Endometrial microvascular endothelial cells (primary cell): ENCODE measurements around the gene FOXO3B. TPM values are rescaled to one million over a fixed set of nuclear protein-coding genes. Genes with fewer than 3 reads are reported as not detected.
"Not testable (repeated sequence)": the region's sequence is repeated elsewhere in the genome, so short reads cannot be mapped to it uniquely, and the experiment has no call there.

ENCODE experiments used
- in situ Hi-C: cut with HindIII; loops from 2 replicates; pipeline ENCODE4 v1.10.0; 2017; ENCODE audit warnings: low sequenced_read_pairs, low pct_unique_long_range_greater_than_20kb; ENCODE audit errors: inconsistent ontology term
- total RNA-seq: library from RNA; depleted of rRNA; stranded (reverse); fragments of >200 nt; gene quantifications from one replicate; pipeline ENCODE4 v1.2.3, GENCODE V29; 2015; ENCODE audit errors: inconsistent ontology term

FOXO3B gene
- total RNA-seq, 1 donor from 2014 or later = 2.3 TPM

- in situ Hi-C loops = not testable (repeated sequence)
These were observed 15.8 kb downstream of the FOXO3B start for GRCh38 chr17:18666326-18666725.

- in situ Hi-C loops = not testable (repeated sequence)
These were observed 20.0 kb downstream of the FOXO3B start for GRCh38 chr17:18661924-18662624.

- in situ Hi-C loops = not testable (repeated sequence)
These were observed 32.0 kb downstream of the FOXO3B start for GRCh38 chr17:18650094-18650493.

- in situ Hi-C loops = not testable (repeated sequence)
These were observed 37.8 kb downstream of the FOXO3B start, which contains the start of gene TBC1D28 for GRCh38 chr17:18644291-18644690. Gene TBC1D28 (minus strand): TSS chr17:18644391. CDS start chr17:18641352, 3,039 bp downstream.

GRCh38 chr17:18643124-18643523 lies 39.0 kb downstream of the FOXO3B start:
- in situ Hi-C loops = not testable (repeated sequence)

- in situ Hi-C loops = not testable (repeated sequence)
These were observed 43.8 kb downstream of the FOXO3B start for GRCh38 chr17:18638357-18638756.

- in situ Hi-C loops = not testable (repeated sequence)
These were observed 45.9 kb downstream of the FOXO3B start for GRCh38 chr17:18636237-18636636.

GRCh38 chr17:18635773-18636172 lies 46.3 kb downstream of the FOXO3B start:
- in situ Hi-C loops = not testable (repeated sequence)

- in situ Hi-C loops = not testable (repeated sequence)
These were observed 47.4 kb downstream of the FOXO3B start for GRCh38 chr17:18634550-18635263.

Other genes with a start within 250 kb of the FOXO3B start
- gene LGALS9C, start 205.5 kb downstream of the FOXO3B start, total RNA-seq = not detected
- gene TBC1D28, start 37.9 kb downstream of the FOXO3B start, total RNA-seq = not detected
- gene FBXW10, start 61.7 kb upstream of the FOXO3B start, total RNA-seq = not detected
- gene TVP23B, start 98.9 kb upstream of the FOXO3B start, total RNA-seq = 47.5 TPM
- gene PRPSAP2, start 175.8 kb upstream of the FOXO3B start, total RNA-seq = 33.0 TPM